ENCODE results near the gene TXK. TPM values are rescaled to one million over a fixed set of nuclear protein-coding genes. Genes with fewer than 3 reads are reported as not detected.

Gene TXK
- total and polyA plus RNA-seq, 2 donors: 6.9 to 24.7 TPM

GRCh38 chr4:48147621-48148020 is 13.6 kb upstream of the TXK start:
- Histone ChIP-seq H3K27ac (ENCODE audit: low read depth in 1 of 2, low read length in 1 of 2) (no peak overlapping the region), H3K36me3 (ENCODE audit: control insufficient read depth in 2 of 2, insufficient read depth in 2 of 2, low read length in 1 of 2) (no peaks in the 10 kb centered on the region), H3K4me1 (ENCODE audit: control insufficient read depth in 2 of 2, insufficient read depth in 2 of 2, low read length in 2 of 2) (no peaks in the 10 kb centered on the region), H3K4me3 (ENCODE audit: low read length in 2 of 2) (no peak overlapping the region), H3K27me3 (ENCODE audit: control insufficient read depth in 2 of 2, insufficient read depth in 1 of 2, low read length in 1 of 2) (no peaks in the 10 kb centered on the region), H3K9me3 (ENCODE audit: control insufficient read depth in 2 of 2, insufficient read depth in 1 of 2, low read length in 1 of 2) (no peaks in the 10 kb centered on the region)
- no peak for DNase-seq (ENCODE audit: low read depth in 6 of 9, low spot score in 9 of 9)
- WGBS: 99% methylated on average over 1 of the region's 1 CpG

GRCh38 chr4:48141048-48141447 is 7.0 kb upstream of the TXK start:
- peaks cover 2 to 3% of the 10 kb centered on the region in 2 donors for H3K36me3 ChIP-seq (ENCODE audit: control insufficient read depth in 2 of 2, insufficient read depth in 2 of 2, low read length in 1 of 2)
- peak in 3 of 9 donors; percentile 50 to 79 (median 61) for DNase-seq (ENCODE audit: low read depth in 6 of 9, low spot score in 9 of 9)
- no peak overlapping the region for H3K4me3 ChIP-seq (ENCODE audit: low read length in 2 of 2)
- H3K27me3 ChIP-seq (ENCODE audit: control insufficient read depth in 2 of 2, insufficient read depth in 1 of 2, low read length in 1 of 2): no peaks in the 10 kb centered on the region
- H3K9me3 ChIP-seq (ENCODE audit: control insufficient read depth in 2 of 2, insufficient read depth in 1 of 2, low read length in 1 of 2): no peaks in the 10 kb centered on the region
- WGBS: 78% methylated on average over 2 of the region's 2 CpGs
- H3K4me1 ChIP-seq (ENCODE audit: control insufficient read depth in 2 of 2, insufficient read depth in 2 of 2, low read length in 2 of 2): peaks cover 24 to 42% of the 10 kb centered on the region in 2 donors
- no peak overlapping the region for H3K27ac ChIP-seq (ENCODE audit: low read depth in 1 of 2, low read length in 1 of 2)

GRCh38 chr4:48139691-48140090 is 5.6 kb upstream of the TXK start:
- H3K27ac ChIP-seq (ENCODE audit: low read depth in 1 of 2, low read length in 1 of 2): peak overlapping the region; percentile 79 to 86
- WGBS: 54% methylated on average over 3 of the region's 3 CpGs
- peaks cover 3 to 6% of the 10 kb centered on the region in 2 donors for H3K36me3 ChIP-seq (ENCODE audit: control insufficient read depth in 2 of 2, insufficient read depth in 2 of 2, low read length in 1 of 2)
- H3K27me3 ChIP-seq (ENCODE audit: control insufficient read depth in 2 of 2, insufficient read depth in 1 of 2, low read length in 1 of 2): no peaks in the 10 kb centered on the region
- H3K9me3 ChIP-seq (ENCODE audit: control insufficient read depth in 2 of 2, insufficient read depth in 1 of 2, low read length in 1 of 2): no peaks in the 10 kb centered on the region
- peaks cover 24 to 49% of the 10 kb centered on the region in 2 donors for H3K4me1 ChIP-seq (ENCODE audit: control insufficient read depth in 2 of 2, insufficient read depth in 2 of 2, low read length in 2 of 2)
- DNase-seq (ENCODE audit: low read depth in 6 of 9, low spot score in 9 of 9): peak in 2 of 9 donors; percentile 41 to 63
- no peak overlapping the region for H3K4me3 ChIP-seq (ENCODE audit: low read length in 2 of 2)

- Histone ChIP-seq H3K27me3 (ENCODE audit: control insufficient read depth in 2 of 2, insufficient read depth in 1 of 2, low read length in 1 of 2) (no peaks in the 10 kb centered on the region), H3K27ac (ENCODE audit: low read depth in 1 of 2, low read length in 1 of 2) (peak overlapping the region; percentile 79 to 97), H3K9me3 (ENCODE audit: control insufficient read depth in 2 of 2, insufficient read depth in 1 of 2, low read length in 1 of 2) (no peaks in the 10 kb centered on the region), H3K4me1 (ENCODE audit: control insufficient read depth in 2 of 2, insufficient read depth in 2 of 2, low read length in 2 of 2) (peaks cover 30 to 54% of the 10 kb centered on the region in 2 donors), H3K4me3 (ENCODE audit: low read length in 2 of 2) (no peak overlapping the region), H3K36me3 (ENCODE audit: control insufficient read depth in 2 of 2, insufficient read depth in 2 of 2, low read length in 1 of 2) (peaks cover 3 to 6% of the 10 kb centered on the region in 2 donors)
- DNase-seq (ENCODE audit: low read depth in 6 of 9, low spot score in 9 of 9): peak in 3 of 9 donors; percentile 48 to 87 (median 68)
- WGBS: 31% methylated on average over 3 of the region's 3 CpGs
These were observed 4.9 kb upstream of the TXK start for GRCh38 chr4:48138936-48139335.

- Histone ChIP-seq H3K36me3 (ENCODE audit: control insufficient read depth in 2 of 2, insufficient read depth in 2 of 2, low read length in 1 of 2) (peaks cover 3 to 6% of the 10 kb centered on the region in 2 donors), H3K4me1 (ENCODE audit: control insufficient read depth in 2 of 2, insufficient read depth in 2 of 2, low read length in 2 of 2) (peaks cover 31 to 56% of the 10 kb centered on the region in 2 donors), H3K27ac (ENCODE audit: low read depth in 1 of 2, low read length in 1 of 2) (peak overlapping the region; percentile 79 to 97), H3K4me3 (ENCODE audit: low read length in 2 of 2) (no peak overlapping the region), H3K9me3 (ENCODE audit: control insufficient read depth in 2 of 2, insufficient read depth in 1 of 2, low read length in 1 of 2) (no peaks in the 10 kb centered on the region), H3K27me3 (ENCODE audit: control insufficient read depth in 2 of 2, insufficient read depth in 1 of 2, low read length in 1 of 2) (no peaks in the 10 kb centered on the region)
- 96% methylated on average over 7 of the region's 7 CpGs for WGBS
- DNase-seq (ENCODE audit: low read depth in 6 of 9, low spot score in 9 of 9): peak in 1 of 9 donors; percentile 20
These were observed 4.5 kb upstream of the TXK start for GRCh38 chr4:48138511-48138910.

- peaks cover 31 to 56% of the 10 kb centered on the region in 2 donors for H3K4me1 ChIP-seq (ENCODE audit: control insufficient read depth in 2 of 2, insufficient read depth in 2 of 2, low read length in 2 of 2)
- peak overlapping the region; percentile 79 to 95 for H3K27ac ChIP-seq (ENCODE audit: low read depth in 1 of 2, low read length in 1 of 2)
- no peaks in the 10 kb centered on the region for H3K9me3 ChIP-seq (ENCODE audit: control insufficient read depth in 2 of 2, insufficient read depth in 1 of 2, low read length in 1 of 2)
- H3K4me3 ChIP-seq (ENCODE audit: low read length in 2 of 2): no peak overlapping the region
- no peaks in the 10 kb centered on the region for H3K27me3 ChIP-seq (ENCODE audit: control insufficient read depth in 2 of 2, insufficient read depth in 1 of 2, low read length in 1 of 2)
- peak in 2 of 9 donors; percentile 44 to 70 for DNase-seq (ENCODE audit: low read depth in 6 of 9, low spot score in 9 of 9)
- H3K36me3 ChIP-seq (ENCODE audit: control insufficient read depth in 2 of 2, insufficient read depth in 2 of 2, low read length in 1 of 2): peaks cover 3 to 6% of the 10 kb centered on the region in 2 donors
These were observed 3.8 kb upstream of the TXK start for GRCh38 chr4:48137846-48138245.

- no peaks in the 10 kb centered on the region for H3K27me3 ChIP-seq (ENCODE audit: control insufficient read depth in 2 of 2, insufficient read depth in 1 of 2, low read length in 1 of 2)
- H3K27ac ChIP-seq (ENCODE audit: low read depth in 1 of 2, low read length in 1 of 2): peak overlapping the region; percentile 85 to 87
- H3K4me3 ChIP-seq (ENCODE audit: low read length in 2 of 2): peak overlapping the region; percentile 35 to 37
- peaks cover 21 to 59% of the 10 kb centered on the region in 2 donors for H3K4me1 ChIP-seq (ENCODE audit: control insufficient read depth in 2 of 2, insufficient read depth in 2 of 2, low read length in 2 of 2)
- no peaks in the 10 kb centered on the region for H3K9me3 ChIP-seq (ENCODE audit: control insufficient read depth in 2 of 2, insufficient read depth in 1 of 2, low read length in 1 of 2)
- H3K36me3 ChIP-seq (ENCODE audit: control insufficient read depth in 2 of 2, insufficient read depth in 2 of 2, low read length in 1 of 2): peaks cover 3 to 6% of the 10 kb centered on the region in 2 donors
- no peak for DNase-seq (ENCODE audit: low read depth in 6 of 9, low spot score in 9 of 9)
These were observed 381 bp downstream of the TXK start for GRCh38 chr4:48133669-48134068.

- H3K27me3 ChIP-seq (ENCODE audit: control insufficient read depth in 2 of 2, insufficient read depth in 1 of 2, low read length in 1 of 2): no peaks in the 10 kb centered on the region
- WGBS: 83% methylated on average over 4 of the region's 4 CpGs
- H3K4me3 ChIP-seq (ENCODE audit: low read length in 2 of 2): no peak overlapping the region
- no peak for DNase-seq (ENCODE audit: low read depth in 6 of 9, low spot score in 9 of 9)
- peaks cover 0 to 6% of the 10 kb centered on the region in 2 donors for H3K36me3 ChIP-seq (ENCODE audit: control insufficient read depth in 2 of 2, insufficient read depth in 2 of 2, low read length in 1 of 2)
- H3K9me3 ChIP-seq (ENCODE audit: control insufficient read depth in 2 of 2, insufficient read depth in 1 of 2, low read length in 1 of 2): no peaks in the 10 kb centered on the region
- H3K27ac ChIP-seq (ENCODE audit: low read depth in 1 of 2, low read length in 1 of 2): no peak overlapping the region
- H3K4me1 ChIP-seq (ENCODE audit: control insufficient read depth in 2 of 2, insufficient read depth in 2 of 2, low read length in 2 of 2): peaks cover 9 to 55% of the 10 kb centered on the region in 2 donors
These were observed 2.3 kb downstream of the TXK start for GRCh38 chr4:48131736-48132135.

- 99% methylated on average over 7 of the region's 7 CpGs for WGBS
These were observed 4.0 kb downstream of the TXK start for GRCh38 chr4:48130100-48130499.

More at GRCh38 chr4:48130100-48130499, 4.0 kb downstream of the TXK start:
- Histone ChIP-seq H3K27me3 (ENCODE audit: control insufficient read depth in 2 of 2, insufficient read depth in 1 of 2, low read length in 1 of 2) (no peaks in the 10 kb centered on the region), H3K9me3 (ENCODE audit: control insufficient read depth in 2 of 2, insufficient read depth in 1 of 2, low read length in 1 of 2) (no peaks in the 10 kb centered on the region), H3K36me3 (ENCODE audit: control insufficient read depth in 2 of 2, insufficient read depth in 2 of 2, low read length in 1 of 2) (no peaks in the 10 kb centered on the region), H3K4me1 (ENCODE audit: control insufficient read depth in 2 of 2, insufficient read depth in 2 of 2, low read length in 2 of 2) (peaks cover 9 to 47% of the 10 kb centered on the region in 2 donors), H3K27ac (ENCODE audit: low read depth in 1 of 2, low read length in 1 of 2) (peak overlapping the region in 1 of 2 donors; percentile 85), H3K4me3 (ENCODE audit: low read length in 2 of 2) (no peak overlapping the region)
- DNase-seq (ENCODE audit: low read depth in 6 of 9, low spot score in 9 of 9): no peak
